GM12801 (cell line): ENCODE results near the gene CNTNAP2.

Source experiments
- CTCF ChIP-seq: IDR thresholded peaks from one replicate; pipeline ENCODE4 v1.5.1; 2011; ENCODE audit warnings: control low read depth; ENCODE audit not compliant: insufficient read length; ENCODE audit errors: extremely low read depth

Gene CNTNAP2

DNA sequence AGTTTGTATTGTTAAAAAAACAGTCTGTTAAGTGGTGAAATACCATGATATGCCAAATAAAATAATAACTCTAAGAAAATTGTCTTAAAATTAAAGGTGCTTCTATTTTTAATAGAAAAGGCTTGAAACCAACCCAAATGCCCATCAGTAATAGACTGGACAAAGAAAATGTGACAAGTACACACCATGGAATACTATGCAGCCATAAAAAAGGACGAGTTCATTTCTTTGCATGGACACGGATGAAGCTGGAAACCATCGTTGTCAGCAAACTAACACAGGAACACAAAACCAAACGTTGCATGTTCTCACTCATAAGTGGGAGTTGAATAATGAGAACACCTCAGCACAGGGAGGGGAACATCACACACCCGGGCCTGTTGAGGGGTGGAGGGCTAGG, 7.1 kb downstream of the CNTNAP2 start:
- no peak for TF ChIP-seq CTCF

GRCh38 chr7:146126767-146127509, 10.3 kb downstream of the CNTNAP2 start:
- TF ChIP-seq CTCF, result no peak

GRCh38 chr7:146129296-146129695, 12.7 kb downstream of the CNTNAP2 start:
- no peak for TF ChIP-seq CTCF

DNA sequence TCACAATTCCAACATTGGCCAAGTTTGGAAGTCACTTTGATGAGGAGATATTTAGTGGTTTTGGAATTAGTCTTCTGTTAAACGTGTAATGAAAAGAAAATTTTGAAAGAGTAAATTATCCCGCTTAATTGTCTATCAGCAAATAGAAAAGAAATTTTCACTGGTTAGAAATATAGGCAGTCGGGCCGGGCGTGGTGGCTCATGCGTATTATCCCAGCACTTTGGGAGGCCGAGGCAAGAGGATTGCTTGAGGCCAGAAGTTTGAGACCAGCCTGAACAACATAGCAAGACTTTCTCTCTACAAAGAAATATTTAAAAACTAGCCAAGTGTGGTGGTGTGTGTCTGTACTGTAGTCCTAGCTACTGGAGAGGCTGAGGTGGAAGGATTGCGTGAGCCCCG, 13.4 kb downstream of the CNTNAP2 start:
- no peak for TF ChIP-seq CTCF

DNA sequence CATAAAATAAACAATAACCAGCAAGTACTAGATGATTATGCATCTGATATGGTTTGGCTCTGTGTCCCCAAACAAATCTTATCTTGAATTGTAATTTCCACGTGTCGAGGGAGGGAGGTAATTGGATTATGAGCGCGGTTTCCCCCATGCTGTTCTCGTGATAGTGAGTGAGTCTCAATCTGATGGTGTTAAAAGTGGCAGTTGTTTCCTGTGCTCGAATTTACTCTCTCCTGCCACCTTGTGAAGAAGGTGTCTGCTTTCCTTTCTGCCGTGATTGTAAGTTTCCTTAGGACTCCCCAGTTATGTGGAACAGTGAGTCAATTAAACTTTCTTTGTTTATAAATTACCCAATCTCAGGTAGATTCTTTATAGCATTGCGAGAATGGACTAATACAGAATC, 15.1 kb downstream of the CNTNAP2 start:
- TF ChIP-seq CTCF, result no peak

DNA sequence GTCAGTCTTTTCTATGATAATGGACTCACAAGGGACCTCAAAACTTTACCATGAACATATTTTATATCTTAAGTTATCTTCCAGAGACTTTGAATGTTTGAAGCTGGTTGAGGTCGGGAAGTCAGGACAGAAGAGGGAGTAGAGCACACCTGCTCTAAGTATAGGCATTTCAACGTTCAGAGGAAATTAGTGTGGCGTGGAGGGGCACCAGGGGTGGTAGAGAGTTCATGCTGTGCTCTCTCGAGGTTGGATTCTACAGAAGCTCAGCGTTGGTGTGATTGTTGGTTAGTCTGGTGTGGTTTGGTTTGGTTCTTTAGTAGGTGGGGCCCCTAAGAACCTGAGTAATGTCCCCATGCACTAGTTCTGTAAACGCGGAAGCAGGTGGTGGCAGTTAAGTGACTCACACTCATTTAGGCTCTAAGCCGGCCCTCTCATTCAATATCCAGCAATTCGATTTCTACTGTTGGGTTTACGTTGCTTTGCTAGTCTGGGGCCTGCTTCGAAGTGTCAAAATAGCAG, 19.8 kb downstream of the CNTNAP2 start:
- no peak for TF ChIP-seq CTCF

- no peak for TF ChIP-seq CTCF
Observed at GRCh38 chr7:146138926-146139325, 22.3 kb downstream of the CNTNAP2 start.
